Vagina (tissue), 2 donors: ENCODE results near the gene LHX1. TPM values are rescaled to one million over a fixed set of nuclear protein-coding genes. Genes with fewer than 3 reads are reported as not detected.

Experiments used
- DNase-seq, 2 donors: peaks; one replicate each; pipeline ENCODE4 v3.0.0-alpha.2; 2017; ENCODE audit errors: extremely low spot score in 2 of 2
- H3K27ac ChIP-seq: fragments of 200-600 bp; sonication (generic); one replicate; pipeline ENCODE4 v1.5.1; 2019
- H3K27me3 ChIP-seq: fragments of 200-600 bp; sonication (generic); one replicate; pipeline ENCODE4 v1.5.1; 2019
- H3K36me3 ChIP-seq, 2 donors: fragments of 200-600 bp; sonication (generic); one replicate each; pipeline ENCODE4 v1.5.1; 2017 to 2019
- H3K4me1 ChIP-seq: fragments of 200-600 bp; sonication (generic); one replicate; pipeline ENCODE4 v1.5.1; 2019
- H3K4me3 ChIP-seq, 2 donors: fragments of 200-600 bp; sonication (generic); 1 replicate in 1 of 2; 2 replicates in 1 of 2; pipeline ENCODE4 v1.5.1; 2016 to 2019
- H3K9me3 ChIP-seq: fragments of 200-600 bp; sonication (generic); one replicate; pipeline ENCODE4 v1.5.1; 2019
- CTCF ChIP-seq, 3 experiments: fragments of 450-650 bp in 2 of 3; fragments of 200-600 bp in 1 of 3; sonication (generic) in 1 of 3; IDR thresholded peaks; one replicate each; pipeline ENCODE4 v1.5.1; 2017 to 2019; ENCODE audit warnings: antibody characterized with exemption in 3 of 3, mild to moderate bottlenecking in 2 of 3, moderate library complexity in 2 of 3
- POLR2A ChIP-seq, 2 donors: fragments of 450-650 bp; IDR thresholded peaks; one replicate each; pipeline ENCODE4 v1.6.1; 2017; ENCODE audit warnings: antibody characterized with exemption in 2 of 2, mild to moderate bottlenecking in 2 of 2, moderate library complexity in 2 of 2
- POLR2AphosphoS5 ChIP-seq, 2 donors: sonication (generic); formaldehyde crosslinking; IDR thresholded peaks; one replicate each; pipeline ENCODE4 v1.9.0; 2017; ENCODE audit warnings: antibody characterized with exemption in 2 of 2, mild to moderate bottlenecking in 2 of 2, low read depth in 1 of 2; ENCODE audit not compliant: insufficient read depth in 1 of 2
- intact Hi-C: fragments of 100-400 bp; cut with DNase I; formaldehyde crosslinking; loops from one replicate; pipeline ENCODE4 v1.15.1; 2023
- total RNA-seq: library from RNA; depleted of rRNA; stranded (reverse); fragments of >200 nt; gene quantifications from one replicate; pipeline ENCODE4 v1.2.3, GENCODE V29; 2016

Gene LHX1
- total RNA-seq, 1 donor from 2014 or later: not detected

- Histone ChIP-seq H3K27me3 (peaks cover 39% of the 10 kb centered on the region), H3K27ac (no peak overlapping the region), H3K9me3 (no peaks in the 10 kb centered on the region), H3K4me1 (peaks cover 28% of the 10 kb centered on the region), H3K4me3 (no peak overlapping the region), H3K36me3 (no peaks in the 10 kb centered on the region)
- no peak for DNase-seq
- intact Hi-C loops: no loop called here
- TF ChIP-seq POLR2A (IDR thresholded peaks at IDR 0.05) (no peak), CTCF (IDR thresholded peaks at IDR 0.05) (no peak), POLR2AphosphoS5 (IDR thresholded peaks at IDR 0.05; ENCODE audit: insufficient read depth in 1 of 2, low read depth in 1 of 2) (no peak)
Measured at GRCh38 chr17:36943250-36944191, 6.2 kb downstream of the LHX1 start.

GRCh38 chr17:36944553-36944952 lies 7.3 kb downstream of the LHX1 start:
- Histone ChIP-seq H3K36me3 (no peaks in the 10 kb centered on the region), H3K9me3 (no peaks in the 10 kb centered on the region), H3K27me3 (peaks cover 35% of the 10 kb centered on the region), H3K4me3 (no peak overlapping the region), H3K27ac (no peak overlapping the region), H3K4me1 (peaks cover 24% of the 10 kb centered on the region)
- TF ChIP-seq CTCF (IDR thresholded peaks at IDR 0.05) (no peak), POLR2A (IDR thresholded peaks at IDR 0.05) (no peak), POLR2AphosphoS5 (IDR thresholded peaks at IDR 0.05; ENCODE audit: insufficient read depth in 1 of 2, low read depth in 1 of 2) (no peak)
- no peak for DNase-seq
- intact Hi-C loops: no loop called here

- TF ChIP-seq CTCF (IDR thresholded peaks at IDR 0.05) (no peak), POLR2A (IDR thresholded peaks at IDR 0.05) (no peak), POLR2AphosphoS5 (IDR thresholded peaks at IDR 0.05; ENCODE audit: insufficient read depth in 1 of 2, low read depth in 1 of 2) (no peak)
Measured at GRCh38 chr17:36945140-36945539, 7.9 kb downstream of the LHX1 start.

GRCh38 chr17:36945959-36946725 lies 8.9 kb downstream of the LHX1 start:
- no peak for DNase-seq
- intact Hi-C loops: no loop called here
- peaks cover 38% of the 10 kb centered on the region for H3K4me1 ChIP-seq
- no peaks in the 10 kb centered on the region for H3K36me3 ChIP-seq
- TF ChIP-seq CTCF (IDR thresholded peaks at IDR 0.05) (no peak), POLR2AphosphoS5 (IDR thresholded peaks at IDR 0.05; ENCODE audit: insufficient read depth in 1 of 2, low read depth in 1 of 2) (no peak), POLR2A (IDR thresholded peaks at IDR 0.05) (no peak)
- H3K9me3 ChIP-seq: no peaks in the 10 kb centered on the region
- no peak overlapping the region for H3K27ac ChIP-seq
- no peak overlapping the region for H3K4me3 ChIP-seq
- peaks cover 21% of the 10 kb centered on the region for H3K27me3 ChIP-seq

More at GRCh38 chr17:36945140-36945539, 7.9 kb downstream of the LHX1 start:
- Histone ChIP-seq H3K36me3 (no peaks in the 10 kb centered on the region), H3K9me3 (no peaks in the 10 kb centered on the region), H3K27ac (no peak overlapping the region), H3K27me3 (peaks cover 31% of the 10 kb centered on the region), H3K4me1 (peaks cover 30% of the 10 kb centered on the region), H3K4me3 (no peak overlapping the region)
- intact Hi-C loops: no loop called here
- no peak for DNase-seq
